ENCODE data around the gene C1orf35.

C1orf35 gene

DNA sequence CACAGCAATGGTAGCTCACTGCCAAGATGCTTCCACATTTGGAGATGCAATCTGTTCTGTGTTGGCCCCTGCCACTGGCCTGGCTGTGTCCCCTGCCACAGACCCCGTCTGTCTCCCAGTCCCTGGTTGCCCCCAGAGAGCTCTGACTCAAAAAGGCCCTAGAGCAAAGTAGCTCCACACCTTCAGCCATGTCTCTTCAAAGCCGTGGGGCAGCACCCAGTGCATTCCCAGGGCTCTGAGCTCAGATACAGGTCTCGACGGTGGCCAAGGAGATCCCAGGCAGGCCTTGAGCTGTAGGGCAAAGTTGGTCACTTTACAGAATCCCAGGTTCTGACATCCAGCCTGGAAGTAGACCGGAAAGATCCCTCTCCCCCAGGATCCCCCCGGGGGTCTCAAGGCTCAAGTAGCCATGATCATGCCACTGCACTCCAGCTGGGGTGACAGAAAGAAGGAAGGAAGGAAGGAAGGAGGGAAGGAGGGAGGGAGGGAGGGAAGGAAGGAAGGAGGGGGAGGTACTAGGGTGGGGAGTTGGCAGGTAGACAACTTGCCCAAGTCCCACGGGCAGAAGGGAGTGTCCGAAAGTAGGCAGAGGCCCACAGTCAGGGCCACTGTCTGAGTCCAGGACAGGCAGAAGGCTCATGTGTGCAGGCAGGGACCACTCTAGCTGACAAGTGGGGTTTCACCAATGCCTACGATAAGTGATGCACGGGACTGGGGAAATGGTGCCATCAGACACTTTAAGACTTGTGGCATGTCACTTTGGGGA, 25.4 kb downstream of the C1orf35 start:
- no peak for DNase-seq

- no peak for DNase-seq
Observed at GRCh38 chr1:228076796-228077430, 26.2 kb downstream of the C1orf35 start.

DNA sequence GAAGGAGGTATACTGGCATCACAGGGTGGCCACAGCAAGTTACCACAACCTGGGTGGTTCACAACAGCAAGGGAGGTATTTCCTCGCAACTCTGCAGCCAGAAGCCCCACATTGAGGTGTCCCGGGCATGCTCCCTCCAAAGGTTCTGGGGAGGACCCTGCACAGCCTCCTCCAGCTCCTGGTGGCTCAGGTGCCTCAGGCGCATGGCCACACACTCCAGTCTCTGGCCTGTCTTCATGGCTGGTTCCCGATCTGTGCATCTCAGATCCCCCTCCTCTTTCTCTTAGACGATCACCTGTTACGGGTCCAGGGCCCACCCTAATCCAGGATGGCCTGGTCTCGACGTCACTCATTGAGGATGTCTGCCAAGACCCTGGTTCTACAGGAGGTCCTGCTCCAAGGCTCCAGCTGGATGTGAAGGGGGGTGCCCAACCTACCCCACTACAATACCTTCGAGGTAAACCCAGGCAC, 27.3 kb downstream of the C1orf35 start:
- no peak for DNase-seq

DNA sequence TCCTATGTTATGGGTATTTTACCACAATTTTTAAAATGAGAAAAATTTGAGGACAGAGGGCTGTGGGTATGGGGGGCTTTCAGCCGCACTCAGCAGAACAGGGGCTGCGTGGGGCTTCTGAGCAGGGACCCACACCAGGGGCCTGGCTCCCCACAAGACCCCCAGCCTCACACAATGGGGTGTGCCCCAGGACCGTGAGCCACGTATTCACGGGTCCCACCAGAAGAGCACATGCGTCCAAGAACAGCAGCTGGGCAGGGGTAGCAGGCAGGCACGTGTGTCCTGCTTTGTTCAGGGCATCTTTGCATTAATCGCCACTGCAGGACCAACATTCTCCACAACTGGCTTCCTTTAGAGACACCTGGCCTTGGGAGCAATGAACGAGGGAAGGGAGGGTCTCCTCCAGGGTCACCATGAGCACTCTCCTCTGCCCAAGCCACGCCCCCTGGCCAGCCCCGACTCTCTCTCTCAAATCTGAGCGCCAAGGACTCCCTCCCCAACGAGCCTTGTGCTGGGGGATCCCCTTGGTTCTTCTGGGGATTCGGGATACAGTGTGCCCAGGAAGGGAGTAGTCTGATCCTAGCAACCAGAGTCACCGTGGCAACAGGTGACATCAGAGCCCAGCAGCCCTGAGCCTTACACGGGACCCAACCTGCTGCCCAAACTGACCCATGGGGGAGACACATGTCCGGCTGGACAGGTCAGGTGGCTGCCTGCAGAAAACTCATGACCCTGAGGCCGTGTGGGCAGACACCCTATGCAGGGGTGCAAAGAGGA, 28.0 kb downstream of the C1orf35 start:
- no peak for DNase-seq

DNA sequence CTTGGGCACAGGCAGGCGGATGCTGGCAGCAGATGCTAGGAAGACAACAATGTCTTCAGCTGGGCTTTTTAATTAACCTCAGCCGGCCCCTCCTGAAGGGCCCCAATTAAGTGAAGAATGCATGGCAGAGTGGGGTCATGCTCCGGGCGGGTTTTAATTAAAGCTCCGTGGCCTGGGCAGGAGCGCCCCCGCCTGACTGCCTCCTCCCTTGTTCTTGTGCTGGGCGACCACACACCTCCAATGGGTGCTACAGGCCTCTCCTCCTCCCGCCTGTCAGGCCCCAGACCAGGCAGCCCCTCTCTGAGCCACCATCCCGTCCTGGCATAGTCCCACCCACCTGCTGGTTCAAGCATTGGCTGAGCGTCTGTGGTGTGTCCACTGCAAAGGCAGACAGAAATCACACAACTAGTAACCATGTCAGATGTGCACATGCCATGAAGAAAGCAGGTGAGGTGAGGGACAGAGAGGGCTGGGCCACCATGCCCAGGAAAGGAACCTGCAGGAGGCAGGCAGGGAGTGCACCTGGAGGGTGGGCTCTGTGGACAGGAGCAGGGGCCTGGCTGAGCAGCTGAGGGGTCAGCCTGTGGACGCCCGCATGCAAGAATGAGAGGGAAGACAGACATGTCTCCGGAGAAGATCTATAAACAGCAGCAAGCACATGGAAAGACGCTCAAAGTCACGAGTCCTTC, 29.1 kb downstream of the C1orf35 start:
- no peak for DNase-seq

DNA sequence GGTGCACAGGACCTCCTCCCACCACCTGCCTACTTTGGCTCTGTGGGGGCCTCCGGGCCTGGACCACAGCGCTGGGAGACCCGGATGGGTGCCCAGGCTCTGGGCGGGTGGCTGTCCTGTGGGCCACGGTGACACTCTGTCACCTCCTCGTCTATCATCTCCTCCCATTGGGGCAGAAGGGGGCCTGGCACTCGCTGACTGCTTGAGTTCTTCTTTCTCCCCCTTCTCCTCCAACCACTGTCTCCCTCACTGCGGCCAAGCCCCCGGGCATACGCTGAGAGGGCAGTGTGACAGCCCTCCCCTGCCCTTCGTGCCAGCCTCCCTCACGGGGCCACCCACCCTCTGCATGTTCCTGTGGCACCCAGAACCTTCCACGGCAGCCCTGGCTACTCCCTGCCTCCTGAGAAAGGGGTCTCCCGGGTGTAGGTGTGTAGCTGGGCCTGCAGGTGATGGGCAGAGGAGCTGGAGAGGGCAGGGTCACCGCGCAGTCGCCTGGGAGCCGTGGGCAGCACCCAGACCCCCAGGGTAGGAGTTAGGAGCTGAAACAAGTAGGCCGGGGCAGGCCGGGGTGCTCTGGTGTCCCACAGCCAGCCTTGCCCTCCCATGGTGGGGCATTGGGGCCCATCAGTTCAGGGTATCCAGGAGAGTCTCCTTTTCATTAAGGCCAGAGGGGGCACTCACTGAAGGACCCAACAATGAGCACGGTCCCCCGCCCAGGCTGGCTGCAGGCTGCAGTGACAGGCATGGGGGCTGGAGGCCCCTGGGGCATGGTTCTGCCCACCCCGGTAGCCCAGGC, 29.9 kb downstream of the C1orf35 start:
- no peak for DNase-seq

- DNase-seq, result no peak
Observed at GRCh38 chr1:228072658-228073043, 30.5 kb downstream of the C1orf35 start.

GRCh38 chr1:228071839-228072657, 31.1 kb downstream of the C1orf35 start:
- no peak for DNase-seq

DNA sequence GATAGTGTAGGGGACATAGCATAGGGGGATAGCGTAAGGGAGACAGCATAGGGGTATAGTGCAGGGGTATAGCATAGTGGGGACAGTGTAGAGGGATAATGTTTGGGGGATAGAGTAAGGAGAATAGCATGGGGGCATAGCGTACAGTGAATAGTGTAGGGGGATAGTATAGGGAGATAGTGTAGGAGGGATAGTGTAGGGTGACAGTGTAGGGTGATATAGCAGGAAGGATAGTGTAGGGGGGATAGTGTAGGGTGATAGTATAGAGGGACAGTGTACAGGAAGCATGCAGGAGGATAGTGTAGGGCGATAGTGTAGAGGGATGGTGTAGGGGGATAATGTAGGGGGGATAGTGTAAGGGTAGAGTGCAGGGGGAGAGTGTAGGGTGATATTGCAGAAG, 32.3 kb downstream of the C1orf35 start:
- DNase-seq, result no peak

- no peak for DNase-seq
Observed at GRCh38 chr1:228070173-228070572, 33.0 kb downstream of the C1orf35 start.

- no peak for DNase-seq
Observed at GRCh38 chr1:228068359-228068758, 34.8 kb downstream of the C1orf35 start.

- DNase-seq, result no peak
Observed at GRCh38 chr1:228066891-228067654, 36.1 kb downstream of the C1orf35 start.

DNA sequence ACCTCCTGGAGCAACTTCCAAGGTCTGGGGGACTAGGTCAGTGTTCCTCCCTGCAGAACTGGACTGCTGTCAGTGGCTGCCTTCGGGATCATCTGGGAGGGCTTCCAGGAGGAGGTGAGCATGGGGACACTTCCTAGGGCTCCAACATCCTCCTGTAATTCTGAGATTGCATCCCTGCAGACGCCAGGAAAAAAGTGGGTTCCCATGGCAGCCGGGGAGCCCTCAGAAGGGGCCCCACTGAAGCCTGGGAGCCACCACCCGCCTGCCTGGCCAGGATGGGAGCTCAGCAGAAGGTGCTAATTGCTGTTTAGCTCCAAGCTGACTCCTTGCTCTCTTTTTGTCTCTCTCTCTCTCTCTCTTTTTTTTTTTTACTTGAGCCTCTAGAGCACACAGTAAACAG, 36.7 kb downstream of the C1orf35 start:
- DNase-seq, result no peak

- DNase-seq, result no peak
Observed at GRCh38 chr1:228065543-228066347, 37.4 kb downstream of the C1orf35 start.

DNA sequence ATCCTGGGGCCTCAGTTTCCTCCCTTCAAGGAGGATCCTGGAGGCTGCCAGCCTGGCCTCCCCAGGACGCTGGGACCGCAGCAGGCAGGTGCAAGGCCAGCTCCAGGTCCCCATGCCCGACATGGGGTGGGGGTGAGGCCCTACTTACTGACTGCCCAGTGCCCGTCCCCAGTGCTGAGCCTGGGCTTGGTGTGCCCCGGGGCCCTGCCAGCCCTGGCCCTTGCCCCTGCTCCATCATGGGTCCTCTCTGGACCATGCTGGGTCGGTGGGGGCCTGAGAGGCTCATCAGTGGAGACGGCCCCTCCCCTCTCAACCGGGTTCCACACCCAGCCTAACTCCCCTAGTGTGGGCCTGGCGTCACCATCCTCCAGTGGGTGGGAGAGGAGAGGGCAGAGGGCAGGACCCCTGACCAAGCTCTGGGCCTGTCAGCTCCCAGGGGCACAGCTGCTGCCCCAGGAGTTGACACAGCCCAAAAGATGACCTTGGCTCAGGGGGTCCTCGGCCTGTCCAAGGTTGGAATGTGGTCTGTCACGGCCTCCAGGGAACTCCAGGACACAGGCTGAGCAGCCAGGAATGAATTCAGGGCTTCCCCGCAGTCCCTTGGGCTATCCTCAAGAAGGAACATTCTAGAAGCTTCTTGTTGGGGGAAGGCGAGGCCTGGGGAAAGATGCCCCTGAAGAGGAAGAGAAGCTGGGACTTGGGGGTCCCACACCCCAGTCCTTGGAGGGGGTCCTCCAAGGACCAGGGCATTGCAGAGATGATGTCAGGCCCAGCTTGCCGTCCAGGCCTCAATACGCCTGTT, 38.2 kb downstream of the C1orf35 start:
- DNase-seq, result no peak

DNA sequence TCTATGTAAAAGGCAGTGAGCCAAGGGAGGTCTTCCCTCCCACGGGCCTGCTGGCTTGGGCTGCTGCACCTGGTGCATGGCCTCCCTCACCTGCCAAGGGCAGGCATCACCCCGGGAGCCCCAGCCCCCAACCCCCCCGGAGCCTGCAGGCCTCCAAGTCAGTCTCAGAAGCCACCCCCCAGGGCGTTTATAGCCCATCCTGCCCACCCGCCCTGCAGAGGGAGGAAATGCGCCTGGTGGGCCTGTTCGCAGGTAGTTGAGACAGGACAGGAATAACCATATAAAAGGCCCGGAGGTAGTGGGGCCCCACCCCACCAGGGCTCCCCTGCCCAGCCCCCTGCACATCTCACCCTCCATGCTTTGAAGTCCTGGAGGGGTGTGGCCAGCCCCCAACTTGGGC, 38.8 kb downstream of the C1orf35 start:
- no peak for DNase-seq

DNA sequence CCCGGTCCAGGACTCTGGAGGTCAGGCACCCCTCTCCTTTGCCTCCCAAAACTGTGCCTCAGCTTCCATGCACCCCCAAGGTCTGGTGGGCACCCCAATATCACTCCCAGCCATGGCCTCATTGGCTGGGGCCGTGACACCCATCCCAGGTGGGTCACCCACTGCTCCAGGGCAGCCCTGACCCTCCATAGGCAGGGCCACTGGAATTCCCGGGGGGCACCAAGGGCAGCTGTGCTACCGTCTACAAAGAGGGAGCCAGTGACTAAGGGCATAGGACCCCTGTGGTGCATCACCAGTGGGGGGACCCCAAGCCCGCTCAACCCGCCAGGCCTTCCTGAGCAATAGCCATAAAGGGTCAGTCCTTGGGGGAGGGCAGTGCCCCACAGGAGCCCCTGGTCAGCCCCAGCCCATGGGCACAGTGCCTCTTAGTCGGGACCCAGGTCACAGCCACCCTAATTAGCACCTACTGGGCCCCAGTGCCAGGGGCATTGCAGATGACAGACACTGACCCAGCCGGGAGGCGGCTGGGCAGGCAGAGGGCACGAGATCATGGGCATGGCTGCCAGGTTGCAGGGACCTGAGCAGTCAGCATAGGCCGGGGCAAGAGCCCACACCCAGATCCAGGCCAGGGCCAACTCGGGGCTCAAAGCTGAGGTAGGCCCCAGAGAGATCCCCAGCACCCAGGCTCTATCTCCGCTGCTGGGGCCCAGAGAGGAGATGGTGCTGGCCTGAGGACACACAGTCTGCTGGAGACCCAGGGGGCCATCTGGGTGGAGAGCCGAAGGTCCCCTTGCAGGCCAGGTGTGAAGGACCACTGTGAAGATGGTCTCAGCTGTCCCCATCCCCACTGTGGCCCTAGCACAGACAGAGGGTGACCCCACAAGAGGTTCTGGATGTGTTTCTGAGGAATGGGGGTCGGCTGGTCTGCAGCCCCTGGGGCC, 39.6 kb downstream of the C1orf35 start:
- no peak for DNase-seq

- DNase-seq, result no peak
Observed at GRCh38 chr1:228062812-228063211, 40.3 kb downstream of the C1orf35 start.

Measured in CD4-positive, alpha-beta T cell treated with Interleukin-17A for 1 hour (primary cell).